H9 (cell line): ENCODE results near the gene NR1I2. TPM values are rescaled to one million over a fixed set of nuclear protein-coding genes. Genes with fewer than 3 reads are reported as not detected.

ENCODE experiments used
- DNase-seq: peaks from one replicate; pipeline ENCODE4 v3.0.0-alpha.2; 2017
- H2AFZ ChIP-seq: one replicate; pipeline ENCODE4 v1.6.1; 2013; ENCODE audit warnings: mild to moderate bottlenecking, low read length, control low read depth, moderate library complexity
- H2AK5ac ChIP-seq: 2 replicates; pipeline ENCODE4 v1.6.1; 2013; ENCODE audit warnings: low read length, control low read depth, mixed read lengths; ENCODE audit not compliant: insufficient read length
- H2BK120ac ChIP-seq: one replicate; pipeline ENCODE4 v1.6.1; 2013; ENCODE audit warnings: low read depth, mild to moderate bottlenecking, low read length, control low read depth, inconsistent platforms; ENCODE audit not compliant: poor library complexity, severe bottlenecking
- H2BK12ac ChIP-seq: 2 replicates; pipeline ENCODE4 v1.6.1; 2013; ENCODE audit warnings: low read length, control low read depth, mixed read lengths, low read depth; ENCODE audit not compliant: insufficient read length
- H2BK15ac ChIP-seq: 2 replicates; pipeline ENCODE4 v1.6.1; 2013; ENCODE audit warnings: low read depth, low read length, control low read depth
- H2BK20ac ChIP-seq: one replicate; pipeline ENCODE4 v1.6.1; 2013; ENCODE audit warnings: low read depth, mild to moderate bottlenecking, low read length, control low read depth, inconsistent platforms; ENCODE audit not compliant: poor library complexity, severe bottlenecking
- H2BK5ac ChIP-seq: 2 replicates; pipeline ENCODE4 v1.6.1; 2013; ENCODE audit warnings: low read length, control low read depth, mixed read lengths; ENCODE audit not compliant: insufficient read length
- H3K14ac ChIP-seq: 2 replicates; pipeline ENCODE4 v1.6.1; 2013; ENCODE audit warnings: low read length, control low read depth; ENCODE audit not compliant: insufficient read depth
- H3K18ac ChIP-seq: 2 replicates; pipeline ENCODE4 v1.6.1; 2013; ENCODE audit warnings: low read depth, mild to moderate bottlenecking, mixed read lengths, low read length, control low read depth; ENCODE audit not compliant: insufficient read length
- H3K23ac ChIP-seq: 2 replicates; pipeline ENCODE4 v1.6.1; 2013; ENCODE audit warnings: low read length, control low read depth, mixed read lengths, low read depth; ENCODE audit not compliant: insufficient read length
- H3K23me2 ChIP-seq: 2 replicates; pipeline ENCODE4 v1.6.1; 2013; ENCODE audit warnings: low read depth, mild to moderate bottlenecking, mixed read lengths, low read length, control low read depth; ENCODE audit not compliant: insufficient read length, poor library complexity, severe bottlenecking
- H3K27ac ChIP-seq: 2 replicates; pipeline ENCODE4 v1.5.1; 2013; ENCODE audit warnings: low read length, control low read depth, mixed read lengths, low read depth; ENCODE audit not compliant: insufficient read length
- H3K27me3 ChIP-seq: 2 replicates; pipeline ENCODE4 v1.6.1; 2013; ENCODE audit warnings: low read length, control low read depth, inconsistent platforms; ENCODE audit not compliant: insufficient read depth
- H3K4ac ChIP-seq: 2 replicates; pipeline ENCODE4 v1.6.1; 2013; ENCODE audit warnings: low read depth, mild to moderate bottlenecking, control low read depth, inconsistent platforms, low read length, moderate library complexity
- H3K4me1 ChIP-seq: 2 replicates; pipeline ENCODE4 v1.6.1; 2013; ENCODE audit warnings: low read length, control low read depth, inconsistent platforms; ENCODE audit not compliant: insufficient read depth
- H3K4me2 ChIP-seq: 2 replicates; pipeline ENCODE4 v1.6.1; 2013; ENCODE audit warnings: low read length, control low read depth, mixed read lengths; ENCODE audit not compliant: insufficient read length, insufficient read depth
- H3K56ac ChIP-seq: 2 replicates; pipeline ENCODE4 v1.6.1; 2013; ENCODE audit warnings: low read depth, mild to moderate bottlenecking, mixed read lengths, low read length, control low read depth; ENCODE audit not compliant: insufficient read length
- H3K79me1 ChIP-seq: 2 replicates; pipeline ENCODE4 v1.6.1; 2013; ENCODE audit warnings: low read depth, mild to moderate bottlenecking, moderate library complexity, low read length, control low read depth, inconsistent platforms; ENCODE audit not compliant: insufficient read depth, poor library complexity, severe bottlenecking
- H3K79me2 ChIP-seq: 2 replicates; pipeline ENCODE4 v1.6.1; 2013; ENCODE audit warnings: low read length, control low read depth, inconsistent platforms; ENCODE audit not compliant: insufficient read depth
- H3K9ac ChIP-seq: 2 replicates; pipeline ENCODE4 v1.6.1; 2013; ENCODE audit warnings: low read length, control low read depth, mixed read lengths; ENCODE audit not compliant: insufficient read length; ENCODE audit errors: extremely low read depth
- H3K9me3 ChIP-seq: one replicate; pipeline ENCODE4 v1.6.1; 2013; ENCODE audit warnings: low read depth, low read length, inconsistent platforms; ENCODE audit not compliant: control insufficient read depth
- H3T11ph ChIP-seq: one replicate; pipeline ENCODE4 v1.6.1; 2013; ENCODE audit warnings: mild to moderate bottlenecking, low read length, control low read depth, inconsistent platforms
- H4K20me1 ChIP-seq: one replicate; pipeline ENCODE4 v1.6.1; 2013; ENCODE audit not compliant: control insufficient read depth, insufficient read length, insufficient read depth
- H4K5ac ChIP-seq: 2 replicates; pipeline ENCODE4 v1.6.1; 2013; ENCODE audit warnings: low read depth, mild to moderate bottlenecking, mixed read lengths, low read length, control low read depth; ENCODE audit not compliant: insufficient read length
- H4K8ac ChIP-seq: replicated peaks from 2 replicates; pipeline ENCODE4 v1.6.1; 2013; ENCODE audit warnings: low read length, control low read depth, mixed read lengths, low read depth; ENCODE audit not compliant: insufficient read length
- H4K91ac ChIP-seq: 2 replicates; pipeline ENCODE4 v1.6.1; 2013; ENCODE audit warnings: low read depth, mild to moderate bottlenecking, moderate library complexity, mixed read lengths, low read length, control low read depth; ENCODE audit not compliant: insufficient read length
- H3K27ac Mint-ChIP-seq, 3 experiments: 2 replicates in 2 of 3; 3 replicates in 1 of 3; pipeline ENCODE4 v1.8.0; 2020 to 2021; ENCODE audit warnings: mixed read lengths in 3 of 3, mild to moderate bottlenecking in 1 of 3, moderate library complexity in 1 of 3
- H3K27me3 Mint-ChIP-seq: 2 replicates; pipeline ENCODE4 v1.8.0; 2021; ENCODE audit warnings: low read depth, mild to moderate bottlenecking, moderate library complexity, mixed read lengths
- H3K36me3 Mint-ChIP-seq, 3 experiments: 2 replicates in 2 of 3; 3 replicates in 1 of 3; pipeline ENCODE4 v1.8.0; 2020 to 2021; ENCODE audit warnings: low read depth in 3 of 3, mixed read lengths in 3 of 3; ENCODE audit not compliant: insufficient read depth in 1 of 3
- H3K4me1 Mint-ChIP-seq, 2 experiments: 2 replicates each; pipeline ENCODE4 v1.8.0; 2020; ENCODE audit warnings: mixed read lengths in 2 of 2
- H3K4me3 Mint-ChIP-seq, 2 experiments: 2 replicates in 1 of 2; 3 replicates in 1 of 2; pipeline ENCODE4 v1.8.0; 2020 to 2021; ENCODE audit warnings: mild to moderate bottlenecking in 2 of 2, mixed read lengths in 2 of 2, moderate library complexity in 1 of 2
- H3K9me3 Mint-ChIP-seq, 2 experiments: 2 replicates in 1 of 2; 3 replicates in 1 of 2; pipeline ENCODE4 v1.8.0; 2020; ENCODE audit warnings: mild to moderate bottlenecking in 2 of 2, mixed read lengths in 2 of 2, moderate library complexity in 1 of 2
- CTCF ChIP-seq: fragments of 200-600 bp; sonication (generic); conservative IDR thresholded peaks from 3 replicates; pipeline ENCODE4 v1.8.0; 2021; ENCODE audit warnings: antibody characterized with exemption, mild to moderate bottlenecking
- WGBS: extraction: QIAGEN DNeasy Blood & Tissue Kit; methylation state at CpG from one replicate; pipeline ENCODE4 v1.1.7; 2013; ENCODE audit warnings: missing lambda C conversion rate, low lambda C conversion rate, mixed read lengths; ENCODE audit not compliant: insufficient read length; ENCODE audit errors: extremely low coverage; 5-methylcytosine and 5-hydroxymethylcytosine counted together
- total RNA-seq: library from RNA; stranded (reverse); gene quantifications from 2 replicates; pipeline ENCODE4 v1.2.1, GENCODE V29; 2021

The NR1I2 gene
- total RNA-seq, 1 experiment from 2014 or later: not detected

GRCh38 chr3:119792270-119792669, 10.4 kb downstream of the NR1I2 start:
- no peaks in the 10 kb centered on the region for H3K23me2 ChIP-seq
- H3K27ac Mint-ChIP-seq: no peak overlapping the region
- no peak overlapping the region for H3K23ac ChIP-seq
- no peak overlapping the region for H3K27ac ChIP-seq
- H3K9me3 Mint-ChIP-seq: no peaks in the 10 kb centered on the region; a peak in 1 of 5 replicates
- no peak overlapping the region for H4K5ac ChIP-seq
- H3K27me3 Mint-ChIP-seq: no peaks in the 10 kb centered on the region
- no peak overlapping the region; the same call in 1 of the 2 replicates for H3K14ac ChIP-seq
- no peak overlapping the region for H2BK20ac ChIP-seq
- H3K27me3 ChIP-seq: no peaks in the 10 kb centered on the region
- TF ChIP-seq CTCF: no peak
- H2BK15ac ChIP-seq: no peak overlapping the region
- no peak overlapping the region for H3K18ac ChIP-seq
- H4K20me1 ChIP-seq: no peaks in the 10 kb centered on the region
- no CpG with 5 or more reads among the region's 8 CpGs for WGBS
- no peak overlapping the region for H2BK5ac ChIP-seq
- no peak overlapping the region for H3K4me3 Mint-ChIP-seq
- H3K4me2 ChIP-seq: no peak overlapping the region
- no peaks in the 10 kb centered on the region for H3K79me1 ChIP-seq
- H4K91ac ChIP-seq: no peak overlapping the region
- H2BK120ac ChIP-seq: no peak overlapping the region
- peaks cover 3% of the 10 kb centered on the region; the same call in 1 of the 2 replicates for H3K4me1 ChIP-seq
- no peak overlapping the region for H3K4ac ChIP-seq
- H3T11ph ChIP-seq: no peak overlapping the region
- H3K4me1 Mint-ChIP-seq: peaks cover 14 to 22% of the 10 kb centered on the region in 2 experiments
- H3K79me2 ChIP-seq: no peaks in the 10 kb centered on the region
- no peak overlapping the region for H2AFZ ChIP-seq
- H2AK5ac ChIP-seq: no peak overlapping the region
- DNase-seq: no peak
- H3K56ac ChIP-seq: no peak overlapping the region
- no peak overlapping the region for H3K9ac ChIP-seq
- H3K9me3 ChIP-seq: no peaks in the 10 kb centered on the region
- H3K36me3 Mint-ChIP-seq: no peaks in the 10 kb centered on the region; a peak in 1 of 7 replicates
- no peak overlapping the region for H2BK12ac ChIP-seq
- no peak overlapping the region for H4K8ac ChIP-seq
